Measurements from ENCODE around the gene COTL1. TPM values are rescaled to one million over a fixed set of nuclear protein-coding genes. Genes with fewer than 3 reads are reported as not detected.

Gene COTL1
- polyA plus RNA-seq, 4 donors, result 43.6 to 166 (median 94.3) TPM

GRCh38 chr16:84617041-84617790 is 662 bp downstream of the COTL1 start:
- Histone ChIP-seq H3K36me3 (ENCODE audit: control insufficient read depth in 3 of 3, insufficient read depth in 2 of 3, low read depth in 1 of 3, low read length in 3 of 3) (peaks cover 0 to 22% (median 0%) of the 10 kb centered on the region in 3 donors), H3K4me1 (ENCODE audit: control insufficient read depth in 3 of 3, insufficient read depth in 2 of 3, low read depth in 1 of 3, low read length in 2 of 3) (peaks cover 0 to 19% (median 0%) of the 10 kb centered on the region in 3 donors), H3K27me3 (ENCODE audit: control insufficient read depth in 3 of 3, insufficient read depth in 3 of 3, low read length in 3 of 3) (no peaks in the 10 kb centered on the region), H3K4me3 (ENCODE audit: low read depth in 1 of 3, low read length in 3 of 3) (peak overlapping the region; percentile 53 to 92 (median 70)), H3K27ac (ENCODE audit: low read depth in 1 of 3, low read length in 2 of 3) (peak overlapping the region in 2 of 3 donors; percentile 44 to 59), H3K9me3 (ENCODE audit: control insufficient read depth in 2 of 2, insufficient read depth in 1 of 2, low read depth in 1 of 2, low read length in 1 of 2) (no peaks in the 10 kb centered on the region)
- FAIRE-seq (no peak), DNase-seq (peak in 1 of 2 donors; percentile 48)
- WGBS, 3 donors, result 0 to 2% (median 0%) methylated on average over 42 to 54 of the region's 54 CpGs

GRCh38 chr16:84616515-84616914 is 1.4 kb downstream of the COTL1 start:
- H3K4me1 ChIP-seq (ENCODE audit: control insufficient read depth in 3 of 3, insufficient read depth in 2 of 3, low read depth in 1 of 3, low read length in 2 of 3), result peaks cover 0 to 19% (median 3%) of the 10 kb centered on the region in 3 donors
- H3K27me3 ChIP-seq (ENCODE audit: control insufficient read depth in 3 of 3, insufficient read depth in 3 of 3, low read length in 3 of 3), result no peaks in the 10 kb centered on the region
- WGBS, 3 donors, result 9 to 20% (median 14%) methylated on average over 13 of the region's 13 CpGs
- peaks cover 0 to 24% (median 0%) of the 10 kb centered on the region in 3 donors for H3K36me3 ChIP-seq (ENCODE audit: control insufficient read depth in 3 of 3, insufficient read depth in 2 of 3, low read depth in 1 of 3, low read length in 3 of 3)
- no peaks in the 10 kb centered on the region for H3K9me3 ChIP-seq (ENCODE audit: control insufficient read depth in 2 of 2, insufficient read depth in 1 of 2, low read depth in 1 of 2, low read length in 1 of 2)
- H3K27ac ChIP-seq (ENCODE audit: low read depth in 1 of 3, low read length in 2 of 3), result peak overlapping the region in 1 of 3 donors; percentile 36
- H3K4me3 ChIP-seq (ENCODE audit: low read depth in 1 of 3, low read length in 3 of 3), result peak overlapping the region; percentile 53 to 92 (median 70)
- DNase-seq, result peak; percentile 55 to 60
- no peak for FAIRE-seq

- Histone ChIP-seq H3K4me3 (ENCODE audit: low read depth in 1 of 3, low read length in 3 of 3) (peak overlapping the region in 2 of 3 donors; percentile 4 to 22), H3K27ac (ENCODE audit: low read depth in 1 of 3, low read length in 2 of 3) (peak overlapping the region in 1 of 3 donors; percentile 17), H3K27me3 (ENCODE audit: control insufficient read depth in 3 of 3, insufficient read depth in 3 of 3, low read length in 3 of 3) (no peaks in the 10 kb centered on the region), H3K9me3 (ENCODE audit: control insufficient read depth in 2 of 2, insufficient read depth in 1 of 2, low read depth in 1 of 2, low read length in 1 of 2) (no peaks in the 10 kb centered on the region), H3K36me3 (ENCODE audit: control insufficient read depth in 3 of 3, insufficient read depth in 2 of 3, low read depth in 1 of 3, low read length in 3 of 3) (peaks cover 0 to 27% (median 0%) of the 10 kb centered on the region in 3 donors), H3K4me1 (ENCODE audit: control insufficient read depth in 3 of 3, insufficient read depth in 2 of 3, low read depth in 1 of 3, low read length in 2 of 3) (peaks cover 0 to 19% (median 4%) of the 10 kb centered on the region in 3 donors)
- peak in 1 of 2 donors; percentile 61 for DNase-seq
- no peak for FAIRE-seq
- whole genome bisulfite sequencing, 3 donors, result 54 to 71% (median 70%) methylated on average over 20 of the region's 20 CpGs
These were observed 2.7 kb downstream of the COTL1 start for GRCh38 chr16:84614968-84615813.

- no peaks in the 10 kb centered on the region for H3K9me3 ChIP-seq (ENCODE audit: control insufficient read depth in 2 of 2, insufficient read depth in 1 of 2, low read depth in 1 of 2, low read length in 1 of 2)
- FAIRE-seq, result no peak
- peak overlapping the region in 1 of 3 donors; percentile 17 for H3K27ac ChIP-seq (ENCODE audit: low read depth in 1 of 3, low read length in 2 of 3)
- peaks cover 0 to 19% (median 4%) of the 10 kb centered on the region in 3 donors for H3K4me1 ChIP-seq (ENCODE audit: control insufficient read depth in 3 of 3, insufficient read depth in 2 of 3, low read depth in 1 of 3, low read length in 2 of 3)
- DNase-seq, result no peak
- H3K4me3 ChIP-seq (ENCODE audit: low read depth in 1 of 3, low read length in 3 of 3), result no peak overlapping the region
- H3K36me3 ChIP-seq (ENCODE audit: control insufficient read depth in 3 of 3, insufficient read depth in 2 of 3, low read depth in 1 of 3, low read length in 3 of 3), result peaks cover 0 to 27% (median 0%) of the 10 kb centered on the region in 3 donors
- WGBS, 3 donors, result 68 to 89% (median 79%) methylated on average over 3 of the region's 3 CpGs
- no peaks in the 10 kb centered on the region for H3K27me3 ChIP-seq (ENCODE audit: control insufficient read depth in 3 of 3, insufficient read depth in 3 of 3, low read length in 3 of 3)
These were observed 3.3 kb downstream of the COTL1 start for GRCh38 chr16:84614623-84614967.

GRCh38 chr16:84614073-84614459 is 3.8 kb downstream of the COTL1 start:
- peaks cover 0 to 30% (median 0%) of the 10 kb centered on the region in 3 donors for H3K36me3 ChIP-seq (ENCODE audit: control insufficient read depth in 3 of 3, insufficient read depth in 2 of 3, low read depth in 1 of 3, low read length in 3 of 3)
- H3K27ac ChIP-seq (ENCODE audit: low read depth in 1 of 3, low read length in 2 of 3), result no peak overlapping the region
- WGBS, 3 donors, result 80 to 82% (median 80%) methylated on average over 12 of the region's 12 CpGs
- FAIRE-seq (no peak), DNase-seq (no peak)
- H3K27me3 ChIP-seq (ENCODE audit: control insufficient read depth in 3 of 3, insufficient read depth in 3 of 3, low read length in 3 of 3), result no peaks in the 10 kb centered on the region
- H3K4me3 ChIP-seq (ENCODE audit: low read depth in 1 of 3, low read length in 3 of 3), result no peak overlapping the region
- no peaks in the 10 kb centered on the region for H3K9me3 ChIP-seq (ENCODE audit: control insufficient read depth in 2 of 2, insufficient read depth in 1 of 2, low read depth in 1 of 2, low read length in 1 of 2)
- peaks cover 0 to 19% (median 4%) of the 10 kb centered on the region in 3 donors for H3K4me1 ChIP-seq (ENCODE audit: control insufficient read depth in 3 of 3, insufficient read depth in 2 of 3, low read depth in 1 of 3, low read length in 2 of 3)

- FAIRE-seq (no peak), DNase-seq (no peak)
- peaks cover 0 to 30% (median 3%) of the 10 kb centered on the region in 3 donors for H3K36me3 ChIP-seq (ENCODE audit: control insufficient read depth in 3 of 3, insufficient read depth in 2 of 3, low read depth in 1 of 3, low read length in 3 of 3)
- H3K9me3 ChIP-seq (ENCODE audit: control insufficient read depth in 2 of 2, insufficient read depth in 1 of 2, low read depth in 1 of 2, low read length in 1 of 2), result no peaks in the 10 kb centered on the region
- peaks cover 0 to 17% (median 4%) of the 10 kb centered on the region in 3 donors for H3K4me1 ChIP-seq (ENCODE audit: control insufficient read depth in 3 of 3, insufficient read depth in 2 of 3, low read depth in 1 of 3, low read length in 2 of 3)
- 69 to 87% (median 74%) methylated on average over 7 of the region's 7 CpGs for WGBS, 3 donors
- H3K27ac ChIP-seq (ENCODE audit: low read depth in 1 of 3, low read length in 2 of 3), result no peak overlapping the region
- no peaks in the 10 kb centered on the region for H3K27me3 ChIP-seq (ENCODE audit: control insufficient read depth in 3 of 3, insufficient read depth in 3 of 3, low read length in 3 of 3)
- no peak overlapping the region for H3K4me3 ChIP-seq (ENCODE audit: low read depth in 1 of 3, low read length in 3 of 3)
These were observed 4.3 kb downstream of the COTL1 start for GRCh38 chr16:84613408-84614072.

GRCh38 chr16:84612686-84613085 is 5.2 kb downstream of the COTL1 start:
- no peaks in the 10 kb centered on the region for H3K27me3 ChIP-seq (ENCODE audit: control insufficient read depth in 3 of 3, insufficient read depth in 3 of 3, low read length in 3 of 3)
- peaks cover 0 to 17% (median 4%) of the 10 kb centered on the region in 3 donors for H3K4me1 ChIP-seq (ENCODE audit: control insufficient read depth in 3 of 3, insufficient read depth in 2 of 3, low read depth in 1 of 3, low read length in 2 of 3)
- DNase-seq (no peak), FAIRE-seq (no peak)
- no peak overlapping the region for H3K27ac ChIP-seq (ENCODE audit: low read depth in 1 of 3, low read length in 2 of 3)
- peaks cover 0 to 34% (median 3%) of the 10 kb centered on the region in 3 donors for H3K36me3 ChIP-seq (ENCODE audit: control insufficient read depth in 3 of 3, insufficient read depth in 2 of 3, low read depth in 1 of 3, low read length in 3 of 3)
- H3K4me3 ChIP-seq (ENCODE audit: low read depth in 1 of 3, low read length in 3 of 3), result no peak overlapping the region
- 78 to 95% (median 90%) methylated on average over 7 of the region's 7 CpGs for WGBS, 3 donors
- no peaks in the 10 kb centered on the region for H3K9me3 ChIP-seq (ENCODE audit: control insufficient read depth in 2 of 2, insufficient read depth in 1 of 2, low read depth in 1 of 2, low read length in 1 of 2)

- no peak for DNase-seq
These were observed 6.8 kb downstream of the COTL1 start for GRCh38 chr16:84611041-84611440.

More at GRCh38 chr16:84611041-84611440, 6.8 kb downstream of the COTL1 start:
- WGBS, 3 donors, result 58 to 82% (median 64%) methylated on average over 4 of the region's 4 CpGs
- H3K27me3 ChIP-seq (ENCODE audit: control insufficient read depth in 3 of 3, insufficient read depth in 3 of 3, low read length in 3 of 3), result no peaks in the 10 kb centered on the region
- peaks cover 0 to 2% of the 10 kb centered on the region in 2 donors for H3K9me3 ChIP-seq (ENCODE audit: control insufficient read depth in 2 of 2, insufficient read depth in 1 of 2, low read depth in 1 of 2, low read length in 1 of 2)
- no peak overlapping the region for H3K4me3 ChIP-seq (ENCODE audit: low read depth in 1 of 3, low read length in 3 of 3)
- H3K36me3 ChIP-seq (ENCODE audit: control insufficient read depth in 3 of 3, insufficient read depth in 2 of 3, low read depth in 1 of 3, low read length in 3 of 3), result peaks cover 0 to 45% (median 3%) of the 10 kb centered on the region in 3 donors
- FAIRE-seq, result no peak
- H3K27ac ChIP-seq (ENCODE audit: low read depth in 1 of 3, low read length in 2 of 3), result no peak overlapping the region
- peaks cover 2 to 9% (median 3%) of the 10 kb centered on the region in 3 donors for H3K4me1 ChIP-seq (ENCODE audit: control insufficient read depth in 3 of 3, insufficient read depth in 2 of 3, low read depth in 1 of 3, low read length in 2 of 3)

All from small intestine (tissue), 7 donors.